SU-DHL-6 (cell line): ENCODE results near the gene CABLES2.

Experiments
- H2AFZ ChIP-seq: fragments of 200-600 bp; sonication (generic); 2 replicates; pipeline ENCODE4 v1.6.1; 2014; ENCODE audit warnings: low read depth, mild to moderate bottlenecking, moderate library complexity, mixed read lengths, antibody characterized with exemption, low read length; ENCODE audit not compliant: severe bottlenecking
- H3F3A ChIP-seq: fragments of 200-600 bp; shearing (Covaris generic); 2 replicates; pipeline ENCODE4 v1.6.0; 2016; ENCODE audit warnings: antibody characterized with exemption, mild to moderate bottlenecking; ENCODE audit not compliant: insufficient read depth
- H3K27ac ChIP-seq: fragments of 200-600 bp; sonication (generic); 2 replicates; pipeline ENCODE4 v1.5.1; 2016; ENCODE audit warnings: low read depth, mild to moderate bottlenecking, low read length, moderate library complexity, mixed read lengths
- H3K27me3 ChIP-seq: fragments of 200-600 bp; sonication (generic), shearing (Covaris generic); 2 replicates; pipeline ENCODE4 v1.6.0; 2014; ENCODE audit warnings: mild to moderate bottlenecking, low read length
- H3K36me3 ChIP-seq: fragments of 200-600 bp; sonication (generic); 2 replicates; pipeline ENCODE4 v1.6.1; 2014; ENCODE audit warnings: mild to moderate bottlenecking, low read length, mixed read lengths
- H3K4me2 ChIP-seq: fragments of 300-600, 200-600 bp; shearing (Covaris generic), sonication (generic); 2 replicates; pipeline ENCODE4 v1.6.0; 2014; ENCODE audit warnings: low read length, low read depth, mild to moderate bottlenecking; ENCODE audit not compliant: poor library complexity, severe bottlenecking
- H3K4me3 ChIP-seq: fragments of 200-600 bp; sonication (generic); 2 replicates; pipeline ENCODE4 v1.5.1; 2014; ENCODE audit warnings: antibody characterized with exemption, low read length, mild to moderate bottlenecking, mixed read lengths; ENCODE audit not compliant: insufficient read depth, poor library complexity, severe bottlenecking
- H3K79me2 ChIP-seq: fragments of 200-600 bp; sonication (generic); 2 replicates; pipeline ENCODE4 v1.6.1; 2014; ENCODE audit warnings: mild to moderate bottlenecking, low read length, moderate library complexity; ENCODE audit not compliant: insufficient read depth
- H3K9ac ChIP-seq: fragments of 200-600 bp; sonication (generic); 2 replicates; pipeline ENCODE4 v1.7.0; 2014; ENCODE audit warnings: mild to moderate bottlenecking, low read length
- H3K9me2 ChIP-seq: fragments of 200-600 bp; sonication (generic); replicated peaks from 2 replicates; pipeline ENCODE4 v1.6.1; 2014; ENCODE audit warnings: low read length; ENCODE audit not compliant: insufficient read depth
- H3K9me3 ChIP-seq: fragments of 200-600 bp; sonication (generic); 2 replicates; pipeline ENCODE4 v1.6.1; 2014; ENCODE audit warnings: low read length, mixed read lengths; ENCODE audit not compliant: insufficient read depth
- H4K20me1 ChIP-seq: fragments of 200-600 bp; sonication (generic); 2 replicates; pipeline ENCODE4 v1.6.1; 2014; ENCODE audit warnings: low read depth, mild to moderate bottlenecking, antibody characterized with exemption, low read length, moderate library complexity, mixed read lengths
- EZH2phosphoT487 ChIP-seq: fragments of 200-600 bp; sonication (generic), shearing (Covaris generic); conservative IDR thresholded peaks from 2 replicates; pipeline ENCODE4 v1.6.1; 2018; ENCODE audit warnings: mild to moderate bottlenecking, antibody characterized with exemption, low read length, moderate library complexity, mixed read lengths
- TF ChIP-seq, protein P1 (sequence below): fragments of 200-600 bp; sonication (generic); IDR thresholded peaks from one replicate; pipeline ENCODE4 v1.5.1; 2017; ENCODE audit warnings: antibody characterized with exemption, mild to moderate bottlenecking, low read length, moderate library complexity; ENCODE audit not compliant: insufficient read depth, poor library complexity, severe bottlenecking

The CABLES2 gene

DNA sequence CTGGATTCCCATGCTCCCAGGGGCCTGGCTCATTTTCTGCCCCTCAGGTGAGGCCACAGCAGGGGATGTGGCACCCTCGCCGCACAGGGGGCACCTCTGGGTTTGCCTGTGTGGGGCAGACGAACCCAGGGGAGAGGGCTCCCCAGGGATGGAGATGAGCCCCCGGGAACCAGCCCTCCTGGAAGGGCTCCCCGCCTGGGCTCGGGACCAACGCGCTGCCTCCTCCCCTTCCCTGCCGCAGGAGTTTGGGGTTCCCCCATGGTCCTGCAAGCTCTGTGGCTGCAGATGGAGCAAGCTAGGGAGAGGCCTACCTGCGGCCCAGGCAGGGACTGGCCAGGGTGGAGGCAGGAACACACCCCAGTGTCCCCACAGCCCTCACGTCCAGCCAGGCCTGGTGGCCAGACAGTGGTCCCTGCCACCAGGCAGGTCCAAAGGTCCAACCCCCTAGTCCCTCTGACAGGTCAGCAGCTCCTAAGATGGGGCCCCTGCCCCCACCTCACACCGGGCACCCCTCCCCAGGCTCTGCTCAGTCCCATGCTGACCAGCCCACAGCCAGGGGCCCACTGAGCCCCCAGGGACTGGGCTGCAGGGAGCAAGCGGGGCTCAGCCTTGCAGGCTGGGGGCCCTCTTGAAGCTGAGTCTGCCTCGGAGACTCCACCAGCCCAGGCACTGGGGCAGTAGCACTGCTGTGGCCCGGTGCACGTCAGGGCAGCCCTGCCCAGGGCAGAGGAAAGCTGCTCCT, 53.6 kb downstream of the CABLES2 start:
- no peaks in the 10 kb centered on the region for H3K36me3 ChIP-seq
- H4K20me1 ChIP-seq: no peaks in the 10 kb centered on the region
- TF ChIP-seq EZH2phosphoT487: no peak
- TF ChIP-seq, protein P1, sequence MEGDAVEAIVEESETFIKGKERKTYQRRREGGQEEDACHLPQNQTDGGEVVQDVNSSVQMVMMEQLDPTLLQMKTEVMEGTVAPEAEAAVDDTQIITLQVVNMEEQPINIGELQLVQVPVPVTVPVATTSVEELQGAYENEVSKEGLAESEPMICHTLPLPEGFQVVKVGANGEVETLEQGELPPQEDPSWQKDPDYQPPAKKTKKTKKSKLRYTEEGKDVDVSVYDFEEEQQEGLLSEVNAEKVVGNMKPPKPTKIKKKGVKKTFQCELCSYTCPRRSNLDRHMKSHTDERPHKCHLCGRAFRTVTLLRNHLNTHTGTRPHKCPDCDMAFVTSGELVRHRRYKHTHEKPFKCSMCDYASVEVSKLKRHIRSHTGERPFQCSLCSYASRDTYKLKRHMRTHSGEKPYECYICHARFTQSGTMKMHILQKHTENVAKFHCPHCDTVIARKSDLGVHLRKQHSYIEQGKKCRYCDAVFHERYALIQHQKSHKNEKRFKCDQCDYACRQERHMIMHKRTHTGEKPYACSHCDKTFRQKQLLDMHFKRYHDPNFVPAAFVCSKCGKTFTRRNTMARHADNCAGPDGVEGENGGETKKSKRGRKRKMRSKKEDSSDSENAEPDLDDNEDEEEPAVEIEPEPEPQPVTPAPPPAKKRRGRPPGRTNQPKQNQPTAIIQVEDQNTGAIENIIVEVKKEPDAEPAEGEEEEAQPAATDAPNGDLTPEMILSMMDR: no peak
- H3K9ac ChIP-seq: no peak overlapping the region
- no peak overlapping the region for H2AFZ ChIP-seq
- H3K79me2 ChIP-seq: no peaks in the 10 kb centered on the region
- H3K9me2 ChIP-seq: no peaks in the 10 kb centered on the region
- H3K9me3 ChIP-seq: no peaks in the 10 kb centered on the region
- no peaks in the 10 kb centered on the region for H3K27me3 ChIP-seq
- no peak overlapping the region for H3K4me3 ChIP-seq
- no peaks in the 10 kb centered on the region for H3F3A ChIP-seq
- H3K4me2 ChIP-seq: no peak overlapping the region
- H3K27ac ChIP-seq: no peak overlapping the region

DNA sequence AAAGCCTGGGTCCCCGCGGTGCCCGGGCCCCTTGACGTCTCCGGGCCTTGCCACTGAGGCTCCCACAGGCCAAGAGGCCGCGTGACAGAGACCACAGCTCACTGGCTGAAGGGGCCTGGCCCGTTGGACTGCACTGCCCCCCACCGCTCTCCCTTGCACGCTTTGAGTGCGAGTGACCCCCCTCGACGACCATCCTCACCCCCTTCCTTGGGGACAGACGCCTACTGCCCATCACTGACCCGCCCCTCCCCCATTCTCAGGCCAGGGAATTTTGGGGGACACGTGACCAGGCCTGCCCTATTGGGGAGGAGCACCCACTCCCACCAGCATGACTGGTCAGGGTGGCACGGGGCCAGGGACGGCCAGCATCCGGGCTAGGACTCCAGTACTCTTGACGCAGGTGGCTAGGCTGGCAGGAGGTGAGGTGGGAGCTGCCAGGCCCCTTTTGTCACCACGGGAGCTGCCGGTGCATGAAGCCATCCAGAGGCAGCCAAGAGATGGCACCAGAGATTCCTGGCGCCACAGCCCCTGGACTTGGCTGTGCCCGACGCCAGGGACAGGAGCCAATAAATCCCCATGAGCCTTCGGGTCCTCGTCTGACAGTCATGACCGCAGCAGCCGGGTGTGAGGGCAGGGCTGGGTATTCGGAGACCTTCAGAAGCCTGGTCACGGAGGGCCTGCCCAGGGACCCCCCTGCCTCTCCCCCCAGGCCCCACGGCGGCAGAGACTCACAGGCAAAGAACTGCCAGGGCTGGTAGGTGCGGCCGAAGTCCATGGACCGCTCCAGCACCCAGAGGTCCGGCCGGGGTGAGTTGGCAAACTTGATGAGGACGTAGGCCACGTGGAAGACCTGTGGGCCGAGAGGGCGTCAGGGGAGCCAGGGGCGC, 54.4 kb downstream of the CABLES2 start:
- Histone ChIP-seq H3K27ac (no peak overlapping the region), H4K20me1 (no peaks in the 10 kb centered on the region), H3K9me2 (no peaks in the 10 kb centered on the region), H3K4me3 (no peak overlapping the region), H3K36me3 (no peaks in the 10 kb centered on the region), H3K9me3 (no peaks in the 10 kb centered on the region), H3K4me2 (no peak overlapping the region), H3K27me3 (no peaks in the 10 kb centered on the region), H3K79me2 (no peaks in the 10 kb centered on the region), H2AFZ (no peak overlapping the region), H3F3A (no peaks in the 10 kb centered on the region), H3K9ac (no peak overlapping the region)
- TF ChIP-seq EZH2phosphoT487: no peak
- TF ChIP-seq, protein P1: no peak

DNA sequence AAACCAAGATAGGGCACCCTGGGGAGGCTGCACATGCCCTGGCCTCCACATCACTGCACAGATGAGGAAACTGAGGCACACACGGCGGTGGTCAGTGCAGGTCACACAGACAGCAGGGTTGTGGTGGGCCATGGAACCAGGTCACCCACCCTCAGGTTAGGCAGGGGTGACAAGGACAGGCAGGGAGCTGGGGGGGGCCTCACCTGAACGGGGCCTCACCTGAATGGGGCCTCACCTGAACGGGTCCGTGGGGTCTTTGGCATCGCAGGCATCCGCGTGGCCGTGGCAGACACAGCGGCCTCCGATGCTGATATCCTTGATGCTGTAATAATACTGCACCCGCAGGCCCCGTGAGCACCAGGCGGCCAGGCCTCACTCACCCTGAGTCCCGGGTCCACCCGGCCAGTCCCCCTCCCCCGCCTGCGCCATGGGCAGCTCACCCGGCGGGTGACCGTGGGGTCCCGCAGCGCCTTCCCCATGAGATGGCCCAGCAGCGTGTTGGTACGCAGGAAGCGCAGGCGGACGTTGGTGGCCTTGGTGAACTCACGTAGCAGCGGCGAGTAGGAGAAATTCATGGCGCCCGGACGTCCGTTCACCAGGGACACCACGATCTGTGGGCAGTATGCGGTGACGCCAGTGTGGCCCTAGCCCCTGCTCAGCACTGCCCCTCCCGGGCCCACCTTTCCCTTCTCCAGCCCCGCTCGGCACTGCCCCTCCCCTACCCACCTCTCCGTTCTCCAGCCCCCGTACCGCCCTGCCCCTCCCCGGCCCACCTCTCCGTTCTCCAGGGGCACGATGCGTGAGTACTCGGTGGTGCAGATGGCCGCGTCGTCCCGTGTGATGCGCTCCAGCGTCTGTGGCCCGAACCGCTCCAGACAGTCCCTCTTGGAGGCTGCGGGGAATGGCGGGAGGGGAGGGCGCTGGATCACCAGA, 55.4 kb downstream of the CABLES2 start:
- TF ChIP-seq, protein P1: no peak
- no peak for TF ChIP-seq EZH2phosphoT487
- Histone ChIP-seq H2AFZ (no peak overlapping the region), H3K36me3 (no peaks in the 10 kb centered on the region), H4K20me1 (no peaks in the 10 kb centered on the region), H3K27ac (no peak overlapping the region), H3F3A (no peaks in the 10 kb centered on the region), H3K79me2 (no peaks in the 10 kb centered on the region), H3K9me3 (no peaks in the 10 kb centered on the region), H3K4me3 (no peak overlapping the region), H3K4me2 (no peak overlapping the region), H3K9me2 (no peaks in the 10 kb centered on the region), H3K27me3 (no peaks in the 10 kb centered on the region), H3K9ac (no peak overlapping the region)
